Measurements from ENCODE around the gene COL9A2. TPM values are rescaled to one million over a fixed set of nuclear protein-coding genes. Genes with fewer than 3 reads are reported as not detected.

The COL9A2 gene
- polyA plus RNA-seq, 1 donor from 2014 or later = 2.3 TPM

GRCh38 chr1:40310129-40310461, 7.0 kb downstream of the COL9A2 start:
- no peaks in the 10 kb centered on the region for H3K79me2 ChIP-seq (replicated peaks; ENCODE audit: insufficient read depth, low read length)
- H3F3A ChIP-seq (ENCODE audit: insufficient read depth, low read length, poor library complexity, severe bottlenecking) = no peaks in the 10 kb centered on the region
- H3K4me3 ChIP-seq (ENCODE audit: low read length) = no peak overlapping the region
- H3K4me2 ChIP-seq (ENCODE audit: low read length) = no peak overlapping the region
- H3K9me2 ChIP-seq (ENCODE audit: insufficient read depth, low read length) = no peaks in the 10 kb centered on the region
- H2AFZ ChIP-seq (ENCODE audit: low read depth, low read length) = no peak overlapping the region
- H3K9ac ChIP-seq (ENCODE audit: low read length) = no peak overlapping the region
- TF ChIP-seq REST (IDR thresholded peaks at IDR 0.05; ENCODE audit: borderline replicate concordance) = no peak
- TF ChIP-seq EP300 (conservative IDR thresholded peaks at IDR 0.05; ENCODE audit: poor library complexity, severe bottlenecking) = no peak
- TF ChIP-seq SMC3 (conservative IDR thresholded peaks at IDR 0.05; ENCODE audit: poor library complexity) = no peak
- no peak for TF ChIP-seq RAD21 (conservative IDR thresholded peaks at IDR 0.05)
- no peak for TF ChIP-seq CTCF (IDR thresholded peaks at IDR 0.05; ENCODE audit: poor library complexity, severe bottlenecking)
- TF ChIP-seq POLR2AphosphoS5 (IDR thresholded peaks at IDR 0.05) = no peak
- TF ChIP-seq EZH2 (IDR thresholded peaks at IDR 0.05; ENCODE audit: borderline replicate concordance, insufficient read depth, low read length, poor library complexity, severe bottlenecking) = no peak
- TF ChIP-seq TAF1 (IDR thresholded peaks at IDR 0.05; ENCODE audit: low read depth) = no peak
- no peak for TF ChIP-seq MXI1 (conservative IDR thresholded peaks at IDR 0.05; ENCODE audit: poor library complexity, severe bottlenecking)
- H3K36me3 ChIP-seq (ENCODE audit: insufficient read depth, low read length) = no peaks in the 10 kb centered on the region
- H3K27ac ChIP-seq (ENCODE audit: low read length) = no peak overlapping the region
- H3K9me3 ChIP-seq (ENCODE audit: low read length) = no peaks in the 10 kb centered on the region
- peaks cover 7% of the 10 kb centered on the region for H3K27me3 ChIP-seq (ENCODE audit: insufficient read depth, low read depth, low read length)
- no peaks in the 10 kb centered on the region for H4K20me1 ChIP-seq (ENCODE audit: insufficient read depth)

GRCh38 chr1:40309374-40310128, 7.5 kb downstream of the COL9A2 start:
- no peak overlapping the region for H3K4me3 ChIP-seq (ENCODE audit: low read length)
- no peak overlapping the region for H3K4me2 ChIP-seq (ENCODE audit: low read length)
- no peak overlapping the region for H3K27ac ChIP-seq (ENCODE audit: low read length)
- TF ChIP-seq CTCF (IDR thresholded peaks at IDR 0.05; ENCODE audit: poor library complexity, severe bottlenecking) (no peak), SMC3 (conservative IDR thresholded peaks at IDR 0.05; ENCODE audit: poor library complexity) (no peak), EP300 (conservative IDR thresholded peaks at IDR 0.05; ENCODE audit: poor library complexity, severe bottlenecking) (no peak), MXI1 (conservative IDR thresholded peaks at IDR 0.05; ENCODE audit: poor library complexity, severe bottlenecking) (no peak), POLR2AphosphoS5 (IDR thresholded peaks at IDR 0.05) (no peak), RAD21 (conservative IDR thresholded peaks at IDR 0.05) (no peak), REST (IDR thresholded peaks at IDR 0.05; ENCODE audit: borderline replicate concordance) (no peak)
- peaks cover 1% of the 10 kb centered on the region for H3K27me3 ChIP-seq (ENCODE audit: insufficient read depth, low read depth, low read length)
- no peak overlapping the region for H3K9ac ChIP-seq (ENCODE audit: low read length)
- no peaks in the 10 kb centered on the region for H3F3A ChIP-seq (ENCODE audit: insufficient read depth, low read length, poor library complexity, severe bottlenecking)
- H4K20me1 ChIP-seq (ENCODE audit: insufficient read depth) = no peaks in the 10 kb centered on the region
- H3K36me3 ChIP-seq (ENCODE audit: insufficient read depth, low read length) = no peaks in the 10 kb centered on the region
- H3K9me3 ChIP-seq (ENCODE audit: low read length) = no peaks in the 10 kb centered on the region
- H3K79me2 ChIP-seq (replicated peaks; ENCODE audit: insufficient read depth, low read length) = no peaks in the 10 kb centered on the region
- no peaks in the 10 kb centered on the region for H3K9me2 ChIP-seq (ENCODE audit: insufficient read depth, low read length)
- no peak overlapping the region for H2AFZ ChIP-seq (ENCODE audit: low read depth, low read length)

Data from neural cell (in vitro differentiated cells).